Testis (tissue), 2 donors: ENCODE data around the gene IGFBP1.

Source experiments
- POLR2A ChIP-seq: fragments of 450-650 bp; IDR thresholded peaks from one replicate; pipeline ENCODE4 v1.6.1; 2017; ENCODE audit warnings: antibody characterized with exemption, mild to moderate bottlenecking, moderate library complexity
- TF ChIP-seq, protein P1 (sequence below), 3 experiments: fragments of 450-650 bp in 2 of 3; fragments of 200-600 bp in 1 of 3; sonication (generic) in 1 of 3; IDR thresholded peaks; one replicate each; pipeline ENCODE4 v1.5.1; 2016 to 2019; ENCODE audit warnings: antibody characterized with exemption in 3 of 3, mild to moderate bottlenecking in 2 of 3, moderate library complexity in 1 of 3

- no peak for TF ChIP-seq POLR2A
- TF ChIP-seq, protein P1, sequence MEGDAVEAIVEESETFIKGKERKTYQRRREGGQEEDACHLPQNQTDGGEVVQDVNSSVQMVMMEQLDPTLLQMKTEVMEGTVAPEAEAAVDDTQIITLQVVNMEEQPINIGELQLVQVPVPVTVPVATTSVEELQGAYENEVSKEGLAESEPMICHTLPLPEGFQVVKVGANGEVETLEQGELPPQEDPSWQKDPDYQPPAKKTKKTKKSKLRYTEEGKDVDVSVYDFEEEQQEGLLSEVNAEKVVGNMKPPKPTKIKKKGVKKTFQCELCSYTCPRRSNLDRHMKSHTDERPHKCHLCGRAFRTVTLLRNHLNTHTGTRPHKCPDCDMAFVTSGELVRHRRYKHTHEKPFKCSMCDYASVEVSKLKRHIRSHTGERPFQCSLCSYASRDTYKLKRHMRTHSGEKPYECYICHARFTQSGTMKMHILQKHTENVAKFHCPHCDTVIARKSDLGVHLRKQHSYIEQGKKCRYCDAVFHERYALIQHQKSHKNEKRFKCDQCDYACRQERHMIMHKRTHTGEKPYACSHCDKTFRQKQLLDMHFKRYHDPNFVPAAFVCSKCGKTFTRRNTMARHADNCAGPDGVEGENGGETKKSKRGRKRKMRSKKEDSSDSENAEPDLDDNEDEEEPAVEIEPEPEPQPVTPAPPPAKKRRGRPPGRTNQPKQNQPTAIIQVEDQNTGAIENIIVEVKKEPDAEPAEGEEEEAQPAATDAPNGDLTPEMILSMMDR (IDR thresholded peaks at IDR 0.05) = peak; percentile 17 to 65 (median 34)
Measured at GRCh38 chr7:45890902-45891461, 2.7 kb downstream of the IGFBP1 start.
